Stimulated activated naive CD8-positive, alpha-beta T cell treated with anti-CD3 and anti-CD28 coated beads, Interleukin-15, Interleukin-2, amounts not matched to agents 100 ng/mL and 50 ng/mL, for 24 hours (primary cell): ENCODE data around the gene RPL32.
"Not testable (repeated sequence)": the region's sequence is repeated elsewhere in the genome, so short reads cannot be mapped to it uniquely, and the experiment has no call there.

Experiments used
- H3K27ac Mint-ChIP-seq: one replicate; pipeline ENCODE4 v1.8.0; 2021; ENCODE audit warnings: mild to moderate bottlenecking, mixed read lengths
- H3K27me3 Mint-ChIP-seq: one replicate; pipeline ENCODE4 v1.8.0; 2021; ENCODE audit warnings: mixed read lengths
- H3K36me3 Mint-ChIP-seq: one replicate; pipeline ENCODE4 v1.8.0; 2021; ENCODE audit warnings: low read depth, mixed read lengths
- H3K4me1 Mint-ChIP-seq: one replicate; pipeline ENCODE4 v1.8.0; 2021; ENCODE audit warnings: low read depth, mixed read lengths
- H3K4me3 Mint-ChIP-seq: one replicate; pipeline ENCODE4 v1.8.0; 2021; ENCODE audit warnings: mild to moderate bottlenecking, mixed read lengths
- H3K9me3 Mint-ChIP-seq: one replicate; pipeline ENCODE4 v1.8.0; 2021; ENCODE audit warnings: mixed read lengths

RPL32 gene

GRCh38 chr3:12845811-12846210, 4.4 kb upstream of the RPL32 start:
- Mint-ChIP-seq H3K9me3 (peaks cover 7% of the 10 kb centered on the region), H3K4me1 (peaks cover 21% of the 10 kb centered on the region), H3K4me3 (no peak overlapping the region), H3K27ac (no peak overlapping the region), H3K27me3 (no peaks in the 10 kb centered on the region), H3K36me3 (peaks cover 5% of the 10 kb centered on the region)

DNA sequence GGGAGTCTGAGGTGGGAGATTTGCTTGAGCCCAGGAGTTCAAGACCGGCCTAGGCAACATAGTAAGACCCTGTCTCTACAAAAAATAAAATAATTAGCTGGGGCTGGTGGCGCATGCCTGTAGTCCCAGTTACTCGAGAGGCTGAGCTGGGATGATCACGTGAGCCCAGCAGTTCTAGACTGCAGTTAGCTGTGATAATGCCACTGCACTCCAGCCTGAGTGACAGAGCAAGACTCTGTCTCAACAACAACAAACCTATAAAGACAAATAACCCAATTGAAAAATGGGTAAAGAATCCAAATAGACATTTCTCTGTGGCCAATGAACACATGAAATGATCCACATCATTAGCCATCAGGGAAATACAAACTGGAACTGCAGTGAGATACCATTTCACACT, 1.1 kb upstream of the RPL32 start:
- Mint-ChIP-seq H3K27ac (peak overlapping the region; percentile 99), H3K4me1 (peaks cover 55% of the 10 kb centered on the region)

DNA sequence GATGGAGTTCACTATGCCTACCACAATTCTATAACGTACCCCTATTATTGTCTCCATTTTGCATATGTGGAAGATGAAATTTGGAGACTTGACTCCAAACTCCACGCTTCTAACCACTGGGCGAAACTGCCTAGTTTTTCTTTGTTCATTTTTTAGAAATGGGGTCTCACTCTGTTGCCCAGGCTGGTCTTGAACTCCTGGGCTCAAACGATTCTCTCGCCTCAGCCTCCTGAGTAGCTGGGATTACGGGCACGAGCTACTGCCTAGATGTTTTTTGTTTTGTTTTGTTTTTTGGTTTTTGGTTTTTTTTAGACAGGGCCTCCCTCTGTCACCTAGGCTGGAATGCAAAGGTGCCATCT, 584 bp upstream of the RPL32 start:
- H3K27ac Mint-ChIP-seq, result peak overlapping the region; percentile 99
- peak overlapping the region; percentile 98 for H3K4me3 Mint-ChIP-seq
- H3K4me1 Mint-ChIP-seq, result peaks cover 60% of the 10 kb centered on the region
- no peaks in the 10 kb centered on the region for H3K27me3 Mint-ChIP-seq
- H3K9me3 Mint-ChIP-seq, result peaks cover 7% of the 10 kb centered on the region
- H3K36me3 Mint-ChIP-seq, result peaks cover 44% of the 10 kb centered on the region

More for the DNA sequence above, 1.1 kb upstream of the RPL32 start:
- Mint-ChIP-seq H3K36me3 (peaks cover 39% of the 10 kb centered on the region), H3K4me3 (no peak overlapping the region), H3K9me3 (peaks cover 7% of the 10 kb centered on the region), H3K27me3 (no peaks in the 10 kb centered on the region)

GRCh38 chr3:12840591-12841148, 695 bp downstream of the RPL32 start:
- H3K4me1 Mint-ChIP-seq, result peaks cover 58% of the 10 kb centered on the region
- no peaks in the 10 kb centered on the region for H3K9me3 Mint-ChIP-seq
- peak overlapping the region; percentile 99 for H3K27ac Mint-ChIP-seq

DNA sequence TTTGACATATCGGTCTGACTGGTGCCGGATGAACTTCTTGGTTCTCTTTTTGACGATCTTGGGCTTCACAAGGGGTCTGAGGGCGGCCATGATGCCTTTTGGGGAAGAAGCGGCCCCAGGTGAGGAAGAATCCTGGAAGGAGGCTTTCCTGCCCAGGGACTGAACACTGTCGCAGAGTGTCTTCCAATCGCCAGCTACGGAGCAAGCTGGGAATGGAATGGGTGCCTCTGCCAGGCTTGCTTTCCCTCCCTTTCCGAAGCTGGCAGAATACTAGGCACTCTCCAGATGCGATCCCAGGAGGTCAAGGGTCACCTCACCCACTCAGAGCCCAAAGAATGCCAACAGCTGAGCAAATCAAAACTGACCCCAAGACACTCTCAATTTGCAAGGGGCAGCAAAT, 1.2 kb downstream of the RPL32 start:
- not testable (repeated sequence) for H3K9me3 Mint-ChIP-seq, H3K27me3 Mint-ChIP-seq
- Mint-ChIP-seq H3K27ac (peak overlapping the region; percentile 99), H3K4me3 (peak overlapping the region; percentile 98), H3K4me1 (peaks cover 56% of the 10 kb centered on the region), H3K36me3 (peaks cover 62% of the 10 kb centered on the region)

More at GRCh38 chr3:12840591-12841148, 695 bp downstream of the RPL32 start:
- no peaks in the 10 kb centered on the region for H3K27me3 Mint-ChIP-seq
- peaks cover 57% of the 10 kb centered on the region for H3K36me3 Mint-ChIP-seq
- H3K4me3 Mint-ChIP-seq, result peak overlapping the region; percentile 98

GRCh38 chr3:12839156-12839946, 2.0 kb downstream of the RPL32 start:
- no peaks in the 10 kb centered on the region for H3K27me3 Mint-ChIP-seq
- no peaks in the 10 kb centered on the region for H3K9me3 Mint-ChIP-seq
- peaks cover 70% of the 10 kb centered on the region for H3K36me3 Mint-ChIP-seq
- peak overlapping the region; percentile 99 for H3K27ac Mint-ChIP-seq
- peaks cover 56% of the 10 kb centered on the region for H3K4me1 Mint-ChIP-seq
- peak overlapping the region; percentile 98 for H3K4me3 Mint-ChIP-seq

DNA sequence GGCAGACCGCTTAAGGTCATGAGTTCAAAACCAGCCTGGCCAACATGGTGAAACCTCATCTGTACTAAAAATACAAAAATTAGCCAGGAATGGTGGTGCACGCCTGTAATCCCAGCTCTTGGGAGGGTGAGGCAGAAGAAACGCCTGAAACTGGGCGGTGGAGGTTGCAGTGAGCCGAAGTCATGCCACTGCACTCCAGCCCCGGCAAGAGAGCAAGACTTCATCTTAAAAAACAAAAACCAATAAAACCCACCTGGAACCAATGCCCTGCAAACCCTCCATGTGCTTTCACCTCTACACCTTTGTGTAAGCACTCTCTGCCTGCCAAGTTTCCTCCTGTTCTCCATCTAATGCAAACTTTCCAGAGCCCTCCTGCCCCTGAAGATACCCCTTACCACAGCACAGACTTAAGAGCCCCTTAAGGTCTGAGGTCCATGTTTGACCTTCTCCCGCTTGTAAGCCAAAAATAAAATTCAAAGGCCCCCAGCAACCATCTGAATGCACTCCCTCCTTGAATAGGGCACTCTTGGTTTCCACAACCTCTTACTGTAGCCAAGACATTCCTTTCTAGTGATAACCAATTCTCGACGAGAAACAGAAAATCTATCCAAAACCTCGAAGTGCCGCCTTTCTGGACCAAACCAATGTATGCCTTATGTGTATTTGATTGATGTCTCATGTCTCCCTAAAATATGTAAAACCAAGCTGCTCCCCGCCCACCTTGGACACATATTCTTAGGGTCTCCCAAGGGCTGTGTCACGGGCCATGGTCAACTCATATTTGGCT, 3.0 kb downstream of the RPL32 start:
- Mint-ChIP-seq H3K4me1 (peaks cover 56% of the 10 kb centered on the region), H3K4me3 (peak overlapping the region; percentile 98), H3K27ac (peak overlapping the region; percentile 99), H3K9me3 (no peaks in the 10 kb centered on the region), H3K36me3 (peaks cover 80% of the 10 kb centered on the region), H3K27me3 (no peaks in the 10 kb centered on the region)

DNA sequence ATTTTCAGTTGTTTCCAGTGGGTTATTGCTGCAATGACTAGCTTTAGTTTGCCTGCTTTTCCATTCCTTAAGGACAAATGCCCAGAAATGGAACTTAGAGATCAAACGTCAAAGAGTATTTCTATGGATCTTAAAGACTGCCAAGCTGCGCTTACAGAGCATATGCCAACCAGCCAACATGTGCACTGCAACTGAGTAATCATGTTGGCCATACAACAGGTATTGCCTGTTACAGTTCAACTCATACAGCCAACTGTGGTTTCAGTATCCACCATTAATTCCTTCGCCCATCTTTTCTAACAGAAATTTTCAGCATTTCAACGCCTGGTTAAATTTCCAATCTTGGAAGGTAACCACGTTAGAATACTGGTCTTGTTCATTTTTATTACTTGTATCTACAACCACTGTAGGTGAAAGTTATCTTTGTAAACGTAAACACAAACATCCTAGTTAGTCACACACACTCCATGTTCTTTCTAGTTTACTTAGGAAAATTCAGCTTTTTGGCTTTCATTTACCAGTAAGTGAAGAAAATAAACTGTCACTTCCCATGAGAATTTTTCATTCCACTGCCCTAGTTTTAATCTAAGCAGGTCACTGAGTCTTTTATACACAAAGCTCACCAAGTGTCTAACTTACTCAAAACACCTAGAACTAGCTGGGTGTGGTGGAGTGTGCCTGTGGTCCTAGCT, 3.9 kb downstream of the RPL32 start:
- Mint-ChIP-seq H3K36me3 (peaks cover 88% of the 10 kb centered on the region), H3K9me3 (no peaks in the 10 kb centered on the region), H3K4me1 (peaks cover 56% of the 10 kb centered on the region), H3K27me3 (no peaks in the 10 kb centered on the region), H3K4me3 (peak overlapping the region; percentile 98), H3K27ac (peak overlapping the region; percentile 91)

DNA sequence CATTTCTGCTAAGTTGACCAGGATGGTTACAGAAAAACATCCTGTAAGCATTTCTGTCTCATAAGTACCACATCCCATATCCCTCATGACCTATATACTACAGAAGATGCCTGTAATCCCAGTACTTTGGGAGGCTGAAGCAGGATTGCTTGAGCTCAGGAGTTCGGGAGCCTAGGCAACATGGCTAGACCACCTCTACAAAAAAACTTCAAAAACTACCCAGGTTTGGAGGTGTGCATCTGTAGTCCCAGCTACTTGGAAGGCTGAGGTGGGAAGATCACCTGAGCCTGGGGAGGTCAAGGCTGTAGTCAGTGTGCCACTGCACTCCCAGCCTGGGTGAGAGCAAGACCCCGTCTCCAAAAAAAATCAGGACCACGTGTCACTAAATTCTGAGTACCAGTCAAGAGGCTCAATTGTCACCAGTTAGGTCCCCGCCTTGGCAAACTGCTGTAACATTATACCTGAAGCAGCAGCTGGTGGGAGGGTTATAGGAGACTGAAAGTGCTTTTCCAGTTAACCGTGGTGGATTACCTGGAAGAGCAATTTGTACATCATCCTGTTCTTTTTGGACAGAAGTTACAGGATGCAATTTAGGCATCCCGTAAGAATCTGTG, 6.2 kb downstream of the RPL32 start:
- peak overlapping the region; percentile 67 for H3K27ac Mint-ChIP-seq
- H3K27me3 Mint-ChIP-seq, result no peaks in the 10 kb centered on the region
- H3K4me3 Mint-ChIP-seq, result no peak overlapping the region
- peaks cover 93% of the 10 kb centered on the region for H3K36me3 Mint-ChIP-seq
- no peaks in the 10 kb centered on the region for H3K9me3 Mint-ChIP-seq
- peaks cover 43% of the 10 kb centered on the region for H3K4me1 Mint-ChIP-seq

- H3K36me3 Mint-ChIP-seq, result peaks cover 76% of the 10 kb centered on the region
- H3K9me3 Mint-ChIP-seq, result no peaks in the 10 kb centered on the region
- peak overlapping the region; percentile 26 for H3K4me3 Mint-ChIP-seq
- H3K4me1 Mint-ChIP-seq, result peaks cover 27% of the 10 kb centered on the region
- peak overlapping the region; percentile 79 for H3K27ac Mint-ChIP-seq
- H3K27me3 Mint-ChIP-seq, result no peaks in the 10 kb centered on the region
Observed at GRCh38 chr3:12833222-12834161, 7.9 kb downstream of the RPL32 start.

DNA sequence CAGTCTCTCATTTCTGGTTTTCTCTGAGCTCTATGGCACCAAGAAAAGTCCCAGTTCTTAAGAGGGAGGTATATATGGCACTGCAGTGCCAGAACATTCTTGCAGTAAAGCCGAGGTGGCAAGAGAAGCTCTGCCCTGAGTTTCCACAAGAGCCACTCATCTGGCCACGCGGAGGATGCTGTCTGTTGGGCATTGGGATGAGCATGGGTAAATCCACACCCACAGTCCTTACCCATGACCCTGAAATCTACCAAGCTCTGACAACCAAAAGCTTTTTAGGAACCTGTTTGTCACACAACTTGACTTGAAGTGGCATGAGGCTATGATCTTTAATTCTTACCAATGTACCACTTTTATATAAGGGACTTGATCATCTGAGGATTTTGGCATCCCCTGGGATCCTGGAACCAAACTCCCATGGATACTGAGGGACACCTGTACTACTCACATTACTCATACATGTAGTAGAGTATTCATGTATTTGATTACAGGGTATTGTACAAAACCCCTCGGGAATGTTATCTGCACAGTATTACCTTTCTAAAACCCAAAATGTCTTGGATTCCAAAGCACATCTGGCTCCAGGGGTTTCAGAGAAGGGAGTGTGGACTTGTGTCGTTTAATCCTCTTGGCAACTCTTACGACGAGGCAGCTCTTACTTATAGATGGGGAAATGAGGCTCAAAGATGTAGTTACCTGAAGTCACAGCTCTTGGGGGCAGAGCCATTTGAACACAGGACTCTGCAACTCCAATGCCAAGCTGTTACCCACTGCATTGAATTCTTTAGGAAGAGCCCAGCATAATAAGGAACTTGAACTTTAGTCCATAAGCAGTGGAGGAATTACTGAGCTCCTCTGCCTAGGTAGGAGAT, 8.8 kb downstream of the RPL32 start:
- no peak overlapping the region for H3K4me3 Mint-ChIP-seq
- H3K9me3 Mint-ChIP-seq, result no peaks in the 10 kb centered on the region
- no peaks in the 10 kb centered on the region for H3K27me3 Mint-ChIP-seq
- H3K4me1 Mint-ChIP-seq, result peaks cover 18% of the 10 kb centered on the region
- peak overlapping the region; percentile 79 for H3K27ac Mint-ChIP-seq
- peaks cover 67% of the 10 kb centered on the region for H3K36me3 Mint-ChIP-seq

DNA sequence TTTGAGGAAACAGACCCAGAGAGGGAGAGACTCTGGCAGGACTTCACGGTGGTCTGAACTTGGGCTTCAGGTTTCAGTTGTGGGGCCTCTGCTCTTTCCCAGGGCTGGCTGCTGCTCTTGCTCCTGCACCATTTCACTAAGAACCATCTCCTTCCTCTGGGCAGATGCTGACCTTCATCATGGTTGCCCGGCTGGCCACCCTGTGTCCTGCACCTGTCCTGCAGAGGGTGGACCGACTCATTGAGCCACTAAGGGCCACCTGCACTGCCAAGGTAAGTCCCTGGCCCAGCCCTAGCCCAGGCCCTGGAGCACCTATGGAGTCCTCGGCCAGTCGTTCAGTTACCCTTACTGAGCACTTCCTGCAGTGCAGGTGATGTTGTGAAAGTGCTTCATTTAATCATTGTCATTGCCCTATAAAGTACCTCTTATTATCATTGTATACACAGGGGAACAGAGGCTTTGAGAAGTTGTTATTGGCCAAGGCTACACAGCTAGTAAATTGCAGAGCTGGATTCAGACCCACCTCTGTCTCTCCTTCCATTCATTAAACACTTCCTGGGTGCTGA, 10.0 kb downstream of the RPL32 start:
- Mint-ChIP-seq H3K9me3 (no peaks in the 10 kb centered on the region), H3K4me3 (no peak overlapping the region), H3K27me3 (no peaks in the 10 kb centered on the region), H3K4me1 (peaks cover 7% of the 10 kb centered on the region), H3K36me3 (peaks cover 55% of the 10 kb centered on the region), H3K27ac (no peak overlapping the region)

DNA sequence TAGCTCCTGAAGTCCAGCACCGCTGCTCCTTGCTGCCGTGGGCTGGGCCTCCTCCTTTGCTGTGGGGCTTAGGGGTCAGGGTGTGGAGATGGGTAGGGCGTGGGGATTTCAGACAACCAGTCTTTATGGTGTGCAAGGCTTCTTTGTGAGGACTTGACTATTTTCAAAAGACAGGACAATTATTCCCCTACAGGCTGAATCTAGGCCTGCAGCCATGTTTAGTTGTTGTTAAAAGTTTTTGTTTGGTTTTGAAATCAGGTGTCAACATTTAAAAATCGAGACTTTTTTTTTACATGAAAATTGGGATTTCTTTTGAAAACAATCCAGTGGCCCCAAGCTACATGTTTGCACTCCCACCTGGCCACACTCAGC, 10.6 kb downstream of the RPL32 start:
- H3K4me3 Mint-ChIP-seq, result no peak overlapping the region
- H3K36me3 Mint-ChIP-seq, result peaks cover 49% of the 10 kb centered on the region
- H3K4me1 Mint-ChIP-seq, result peaks cover 6% of the 10 kb centered on the region
- no peaks in the 10 kb centered on the region for H3K9me3 Mint-ChIP-seq
- H3K27me3 Mint-ChIP-seq, result no peaks in the 10 kb centered on the region
- no peak overlapping the region for H3K27ac Mint-ChIP-seq
